HepG2 (cell line): ENCODE measurements around the gene LSM5. TPM values are rescaled to one million over a fixed set of nuclear protein-coding genes. Genes with fewer than 3 reads are reported as not detected.
A peak's percentile ranks its signal among the peaks of the same experiment; 100 is the strongest.

Experiments
- ARID2 ChIP-seq: sonication (generic); formaldehyde crosslinking; IDR thresholded peaks from 2 replicates; pipeline ENCODE4 v1.8.1; 2022; ENCODE audit warnings: mild to moderate bottlenecking, missing genetic modification reagents, borderline replicate concordance
- DMAP1 ChIP-seq: IDR thresholded peaks from 2 replicates; pipeline ENCODE4 v1.6.1; 2016
- IKZF4 ChIP-seq: sonication (generic); formaldehyde crosslinking; IDR thresholded peaks from 2 replicates; pipeline ENCODE4 v1.5.1; 2020; ENCODE audit warnings: borderline replicate concordance, mild to moderate bottlenecking, low read depth, missing genetic modification reagents; ENCODE audit errors: not compliant biosample characterization
- NFYC ChIP-seq: IDR thresholded peaks from 2 replicates; pipeline ENCODE4 v1.6.1; 2016; ENCODE audit warnings: missing genetic modification reagents, missing compliant biosample characterization
- SATB2 ChIP-seq: sonication (generic); formaldehyde crosslinking; IDR thresholded peaks from 2 replicates; pipeline ENCODE4 v1.5.0; 2020; ENCODE audit warnings: missing genetic modification reagents
- THRA ChIP-seq: sonication (generic); formaldehyde crosslinking; IDR thresholded peaks from 2 replicates; pipeline ENCODE4 v1.4.0; 2020; ENCODE audit warnings: missing genetic modification reagents, borderline replicate concordance
- ZEB1 ChIP-seq: IDR thresholded peaks from 2 replicates; pipeline ENCODE4 v1.6.1; 2012; ENCODE audit warnings: mild to moderate bottlenecking, low read depth, inconsistent platforms; ENCODE audit not compliant: insufficient replicate concordance
- ZNF275 ChIP-seq: sonication (generic); formaldehyde crosslinking; IDR thresholded peaks from 2 replicates; pipeline ENCODE4 v1.8.0; 2022; ENCODE audit warnings: missing genetic modification reagents, mild to moderate bottlenecking, inconsistent platforms, borderline replicate concordance
- ZNF280D ChIP-seq: sonication (generic); formaldehyde crosslinking; IDR thresholded peaks from 2 replicates; pipeline ENCODE4 v1.5.1; 2020; ENCODE audit warnings: mild to moderate bottlenecking, missing genetic modification reagents
- ZNF616 ChIP-seq: sonication (generic); formaldehyde crosslinking; IDR thresholded peaks from 2 replicates; pipeline ENCODE4 v1.5.0; 2020; ENCODE audit warnings: low read depth, mild to moderate bottlenecking, missing genetic modification reagents
- ZNF761 ChIP-seq: sonication (generic); formaldehyde crosslinking; conservative IDR thresholded peaks from 2 replicates; pipeline ENCODE4 v1.4.0; 2020; ENCODE audit warnings: mild to moderate bottlenecking, missing genetic modification reagents
- polyA plus RNA-seq, 8 experiments: library from polyadenylated mRNA; depleted of rRNA in 3 of 8; stranded (reverse) in 7 of 8; unstranded in 1 of 8; fragments of >200 nt; fragmentation: Illumina TruSeq in 4 of 8; extraction: Trizol in 4 of 8; gene quantifications; 2 replicates each; pipeline versions ENCODE4 v1.2.1 to v1.2.3, GENCODE V29; 2011 to 2016; ENCODE audit warnings: low read depth in 4 of 8, missing spikeins in 1 of 8, mixed read lengths in 1 of 8; ENCODE audit not compliant: insufficient read depth in 1 of 8
- total RNA-seq, 5 experiments: library from RNA; depleted of rRNA; stranded (reverse); fragments of >200 nt; fragmentation: Illumina TruSeq; extraction: Trizol; gene quantifications; 2 replicates each; pipeline ENCODE4 v1.2.3, GENCODE V29; 2016; ENCODE audit warnings: low read depth in 1 of 5
- TF ChIP-seq, protein P1 (sequence below): sonication (generic); formaldehyde crosslinking; IDR thresholded peaks from 2 replicates; pipeline ENCODE4 v1.5.0; 2020; ENCODE audit warnings: mild to moderate bottlenecking, missing genetic modification reagents
- TF ChIP-seq, protein P2 (sequence below): sonication (generic); formaldehyde crosslinking; conservative IDR thresholded peaks from 2 replicates; pipeline ENCODE4 v1.4.0; 2020; ENCODE audit warnings: mild to moderate bottlenecking, missing genetic modification reagents, moderate library complexity
- TF ChIP-seq, protein P3 (sequence below): IDR thresholded peaks from 2 replicates; pipeline ENCODE4 v1.6.1; 2018; ENCODE audit warnings: missing genetic modification reagents, mild to moderate bottlenecking, missing compliant biosample characterization

The LSM5 gene
- total and polyA plus RNA-seq, 2 of the 13 experiments (the other 11 are each of a cell fraction or from before 2014, with no cell fraction given): 30.3 to 183 TPM

DNA sequence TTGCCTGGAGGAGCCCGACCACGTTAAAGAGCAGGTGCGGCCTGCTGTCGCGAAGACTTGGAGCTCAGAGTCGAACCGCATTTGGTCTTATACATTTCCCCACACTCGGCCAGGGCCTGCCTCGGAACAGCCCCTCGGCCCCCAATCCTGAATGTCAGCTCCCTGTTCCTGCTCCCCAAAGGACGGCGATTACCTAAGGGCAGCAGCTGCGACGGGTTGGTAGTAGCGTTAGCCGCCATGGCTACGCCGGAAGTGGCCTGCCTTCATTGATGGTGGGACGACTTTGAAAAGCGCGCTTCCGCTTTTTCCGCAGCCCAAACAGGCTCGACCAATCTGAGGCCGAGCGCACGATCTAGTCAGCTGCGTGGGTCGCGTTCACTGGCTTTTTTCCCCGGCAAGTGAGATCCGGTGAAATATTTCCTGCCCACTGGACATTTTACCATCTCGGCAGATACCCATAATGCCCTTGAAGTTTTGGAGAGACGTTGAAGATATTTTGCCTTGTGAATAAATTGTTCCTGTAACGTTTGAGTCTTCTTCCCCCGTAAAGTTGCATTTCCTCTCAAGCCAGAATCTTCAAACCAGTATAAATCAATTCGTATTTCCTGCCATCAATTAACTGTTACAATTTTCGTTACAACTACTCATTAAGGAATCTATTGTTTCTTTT, at the start of gene LSM5 (continued):
- TF ChIP-seq ZNF280D (CRISPR knock-in tag): peak; percentile 88; the same call in 1 of the 2 replicates
- TF ChIP-seq SATB2 (CRISPR knock-in tag): peak; percentile 89
- TF ChIP-seq, protein P1, sequence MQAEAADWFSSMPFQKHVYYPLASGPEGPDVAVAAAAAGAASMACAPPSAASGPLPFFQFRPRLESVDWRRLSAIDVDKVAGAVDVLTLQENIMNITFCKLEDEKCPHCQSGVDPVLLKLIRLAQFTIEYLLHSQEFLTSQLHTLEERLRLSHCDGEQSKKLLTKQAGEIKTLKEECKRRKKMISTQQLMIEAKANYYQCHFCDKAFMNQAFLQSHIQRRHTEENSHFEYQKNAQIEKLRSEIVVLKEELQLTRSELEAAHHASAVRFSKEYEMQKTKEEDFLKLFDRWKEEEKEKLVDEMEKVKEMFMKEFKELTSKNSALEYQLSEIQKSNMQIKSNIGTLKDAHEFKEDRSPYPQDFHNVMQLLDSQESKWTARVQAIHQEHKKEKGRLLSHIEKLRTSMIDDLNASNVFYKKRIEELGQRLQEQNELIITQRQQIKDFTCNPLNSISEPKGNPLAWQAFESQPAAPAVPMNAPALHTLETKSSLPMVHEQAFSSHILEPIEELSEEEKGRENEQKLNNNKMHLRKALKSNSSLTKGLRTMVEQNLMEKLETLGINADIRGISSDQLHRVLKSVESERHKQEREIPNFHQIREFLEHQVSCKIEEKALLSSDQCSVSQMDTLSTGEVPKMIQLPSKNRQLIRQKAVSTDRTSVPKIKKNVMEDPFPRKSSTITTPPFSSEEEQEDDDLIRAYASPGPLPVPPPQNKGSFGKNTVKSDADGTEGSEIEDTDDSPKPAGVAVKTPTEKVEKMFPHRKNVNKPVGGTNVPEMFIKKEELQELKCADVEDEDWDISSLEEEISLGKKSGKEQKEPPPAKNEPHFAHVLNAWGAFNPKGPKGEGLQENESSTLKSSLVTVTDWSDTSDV (CRISPR knock-in tag): peak; percentile 90; the same call in 1 of the 2 replicates
- peak; percentile 71 for TF ChIP-seq NFYC (CRISPR knock-in tag)
- 0 out of 2 replicates have a peak, but pooled peaks have one; percentile 57 for TF ChIP-seq ARID2 (CRISPR knock-in tag)
- TF ChIP-seq IKZF4 (CRISPR knock-in tag): peak; percentile 28
- TF ChIP-seq, protein P2, sequence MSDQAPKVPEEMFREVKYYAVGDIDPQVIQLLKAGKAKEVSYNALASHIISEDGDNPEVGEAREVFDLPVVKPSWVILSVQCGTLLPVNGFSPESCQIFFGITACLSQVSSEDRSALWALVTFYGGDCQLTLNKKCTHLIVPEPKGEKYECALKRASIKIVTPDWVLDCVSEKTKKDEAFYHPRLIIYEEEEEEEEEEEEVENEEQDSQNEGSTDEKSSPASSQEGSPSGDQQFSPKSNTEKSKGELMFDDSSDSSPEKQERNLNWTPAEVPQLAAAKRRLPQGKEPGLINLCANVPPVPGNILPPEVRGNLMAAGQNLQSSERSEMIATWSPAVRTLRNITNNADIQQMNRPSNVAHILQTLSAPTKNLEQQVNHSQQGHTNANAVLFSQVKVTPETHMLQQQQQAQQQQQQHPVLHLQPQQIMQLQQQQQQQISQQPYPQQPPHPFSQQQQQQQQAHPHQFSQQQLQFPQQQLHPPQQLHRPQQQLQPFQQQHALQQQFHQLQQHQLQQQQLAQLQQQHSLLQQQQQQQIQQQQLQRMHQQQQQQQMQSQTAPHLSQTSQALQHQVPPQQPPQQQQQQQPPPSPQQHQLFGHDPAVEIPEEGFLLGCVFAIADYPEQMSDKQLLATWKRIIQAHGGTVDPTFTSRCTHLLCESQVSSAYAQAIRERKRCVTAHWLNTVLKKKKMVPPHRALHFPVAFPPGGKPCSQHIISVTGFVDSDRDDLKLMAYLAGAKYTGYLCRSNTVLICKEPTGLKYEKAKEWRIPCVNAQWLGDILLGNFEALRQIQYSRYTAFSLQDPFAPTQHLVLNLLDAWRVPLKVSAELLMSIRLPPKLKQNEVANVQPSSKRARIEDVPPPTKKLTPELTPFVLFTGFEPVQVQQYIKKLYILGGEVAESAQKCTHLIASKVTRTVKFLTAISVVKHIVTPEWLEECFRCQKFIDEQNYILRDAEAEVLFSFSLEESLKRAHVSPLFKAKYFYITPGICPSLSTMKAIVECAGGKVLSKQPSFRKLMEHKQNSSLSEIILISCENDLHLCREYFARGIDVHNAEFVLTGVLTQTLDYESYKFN: peak; percentile 68
- 0 out of 2 replicates have a peak, but pooled peaks have one; percentile 54 for TF ChIP-seq THRA (CRISPR knock-in tag)
- TF ChIP-seq ZNF275: peak; percentile 98
- 0 out of 2 replicates have a peak, but pooled peaks have one; percentile 37 for TF ChIP-seq ZNF616 (CRISPR knock-in tag)
- TF ChIP-seq DMAP1: peak; percentile 97
- peak; percentile 54 for TF ChIP-seq ZEB1
- TF ChIP-seq ZNF761 (CRISPR knock-in tag): no peak; the same call in 1 of the 2 replicates
- TF ChIP-seq, protein P3, sequence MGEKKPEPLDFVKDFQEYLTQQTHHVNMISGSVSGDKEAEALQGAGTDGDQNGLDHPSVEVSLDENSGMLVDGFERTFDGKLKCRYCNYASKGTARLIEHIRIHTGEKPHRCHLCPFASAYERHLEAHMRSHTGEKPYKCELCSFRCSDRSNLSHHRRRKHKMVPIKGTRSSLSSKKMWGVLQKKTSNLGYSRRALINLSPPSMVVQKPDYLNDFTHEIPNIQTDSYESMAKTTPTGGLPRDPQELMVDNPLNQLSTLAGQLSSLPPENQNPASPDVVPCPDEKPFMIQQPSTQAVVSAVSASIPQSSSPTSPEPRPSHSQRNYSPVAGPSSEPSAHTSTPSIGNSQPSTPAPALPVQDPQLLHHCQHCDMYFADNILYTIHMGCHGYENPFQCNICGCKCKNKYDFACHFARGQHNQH: peak; percentile 86; the same call in 1 of the 2 replicates
